GM18502 (cell line): ENCODE results near the gene ATXN2L.
"Not testable (repeated sequence)": the region's sequence is repeated elsewhere in the genome, so short reads cannot be mapped to it uniquely, and the experiment has no call there.

Experiments
- ATAC-seq: cut with Tn5 transposase; IDR thresholded peaks from one replicate; pipeline ENCODE4 v1.9.1; 2021; ENCODE audit warnings: mild to moderate bottlenecking; ENCODE audit not compliant: unreplicated experiment, poor library complexity

The ATXN2L gene

GRCh38 chr16:28822520-28823290 is at the start of gene ATXN2L:
Gene ATXN2L (plus strand): TSS chr16:28822999. CDS start chr16:28823260, 261 bp downstream.
- peak; percentile 48 for ATAC-seq

- ATAC-seq: not testable (repeated sequence)
Measured at GRCh38 chr16:28781697-28782096, 41.1 kb upstream of the ATXN2L start.

- ATAC-seq: not testable (repeated sequence)
Measured at GRCh38 chr16:28782357-28782756, 40.4 kb upstream of the ATXN2L start.

GRCh38 chr16:28802235-28803019 is 20.4 kb upstream of the ATXN2L start:
- ATAC-seq: peak; percentile 65

GRCh38 chr16:28807445-28808120 is 15.2 kb upstream of the ATXN2L start:
- ATAC-seq: not testable (repeated sequence)

GRCh38 chr16:28820016-28820415 is 2.8 kb upstream of the ATXN2L start:
- no peak for ATAC-seq

GRCh38 chr16:28820546-28820945 is 2.3 kb upstream of the ATXN2L start:
- ATAC-seq: not testable (repeated sequence)

- no peak for ATAC-seq
Measured at GRCh38 chr16:28821874-28822519, 802 bp upstream of the ATXN2L start.

GRCh38 chr16:28823291-28823872 is 583 bp downstream of the ATXN2L start:
- ATAC-seq: peak; percentile 25

- peak; percentile 56 for ATAC-seq
Measured at GRCh38 chr16:28823873-28824716, 1.3 kb downstream of the ATXN2L start.

- no peak for ATAC-seq
Measured at GRCh38 chr16:28824717-28824973, 1.8 kb downstream of the ATXN2L start.

GRCh38 chr16:28826141-28826540 is 3.3 kb downstream of the ATXN2L start:
- no peak for ATAC-seq

- ATAC-seq: no peak
Measured at GRCh38 chr16:28829747-28830146, 6.9 kb downstream of the ATXN2L start.

- ATAC-seq: no peak
Measured at GRCh38 chr16:28830531-28830930, 7.7 kb downstream of the ATXN2L start.

- ATAC-seq: no peak
Measured at GRCh38 chr16:28834349-28834748, 11.6 kb downstream of the ATXN2L start.

GRCh38 chr16:28834873-28835863 is 12.4 kb downstream of the ATXN2L start:
- no peak for ATAC-seq

GRCh38 chr16:28835864-28836760 is 13.3 kb downstream of the ATXN2L start:
- no peak for ATAC-seq
